ENCODE results near the gene FMO1. TPM values are rescaled to one million over a fixed set of nuclear protein-coding genes. Genes with fewer than 3 reads are reported as not detected.
A peak's percentile ranks its signal among the peaks of the same experiment; 100 is the strongest.
"Not testable (repeated sequence)": the region's sequence is repeated elsewhere in the genome, so short reads cannot be mapped to it uniquely, and the experiment has no call there.

The FMO1 gene
- total RNA-seq, 1 donor from 2014 or later, result not detected

GRCh38 chr1:171221665-171222591 lies 26.4 kb upstream of the FMO1 start:
- Mint-ChIP-seq H3K27ac (no peak overlapping the region), H3K27me3 (no peaks in the 10 kb centered on the region), H3K4me3 (no peak overlapping the region), H3K36me3 (ENCODE audit: low read depth) (no peaks in the 10 kb centered on the region), H3K9me3 (no peaks in the 10 kb centered on the region), H3K4me1 (no peaks in the 10 kb centered on the region)
- intact Hi-C loops (cut with micrococcal nuclease), result no loop called here
- DNase-seq, result no peak

DNA sequence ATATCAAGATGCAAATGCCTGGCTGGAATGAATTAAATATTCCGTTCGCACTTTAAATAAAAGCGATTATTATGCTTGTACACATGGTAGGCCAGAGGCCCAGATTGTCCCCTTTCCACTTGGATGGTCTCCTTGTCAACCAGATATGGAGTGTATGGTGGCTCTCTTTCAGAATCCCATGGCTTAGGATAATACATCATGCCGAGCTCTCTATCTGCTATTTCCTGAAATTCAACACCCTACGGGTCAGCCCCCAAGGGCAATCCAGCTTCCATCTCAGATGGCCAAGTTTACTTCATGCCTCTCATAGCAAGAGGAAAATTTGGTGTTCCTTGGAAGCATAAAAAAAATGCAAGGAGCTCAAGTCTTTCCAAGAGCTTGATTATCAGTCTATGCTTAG lies 25.4 kb upstream of the FMO1 start:
- H3K4me1 Mint-ChIP-seq, result no peaks in the 10 kb centered on the region
- no peak for DNase-seq
- H3K9me3 Mint-ChIP-seq, result no peaks in the 10 kb centered on the region
- no peaks in the 10 kb centered on the region for H3K36me3 Mint-ChIP-seq (ENCODE audit: low read depth)
- intact Hi-C loops (cut with micrococcal nuclease), result no loop called here
- no peak overlapping the region for H3K4me3 Mint-ChIP-seq
- no peak overlapping the region for H3K27ac Mint-ChIP-seq
- no peaks in the 10 kb centered on the region for H3K27me3 Mint-ChIP-seq

- H3K36me3 Mint-ChIP-seq (ENCODE audit: low read depth); H3K9me3 Mint-ChIP-seq; DNase-seq; H3K27ac Mint-ChIP-seq; H3K4me1 Mint-ChIP-seq; H3K27me3 Mint-ChIP-seq; H3K4me3 Mint-ChIP-seq; intact Hi-C loops (cut with micrococcal nuclease): not testable (repeated sequence)
These were observed 24.0 kb upstream of the FMO1 start for GRCh38 chr1:171224257-171224656.

- H3K4me3 Mint-ChIP-seq, result no peak overlapping the region
- H3K27ac Mint-ChIP-seq, result no peak overlapping the region
- H3K9me3 Mint-ChIP-seq, result no peaks in the 10 kb centered on the region
- intact Hi-C loops (cut with micrococcal nuclease), result no loop called here
- peak; percentile 66 for DNase-seq
- peaks cover 5% of the 10 kb centered on the region for H3K27me3 Mint-ChIP-seq
- H3K4me1 Mint-ChIP-seq, result no peaks in the 10 kb centered on the region
- H3K36me3 Mint-ChIP-seq (ENCODE audit: low read depth), result no peaks in the 10 kb centered on the region
These were observed 21.4 kb upstream of the FMO1 start for GRCh38 chr1:171226747-171227370.

GRCh38 chr1:171231326-171231725 lies 17.0 kb upstream of the FMO1 start:
- H3K4me3 Mint-ChIP-seq, result no peak overlapping the region
- intact Hi-C loops (cut with micrococcal nuclease), result no loop called here
- H3K9me3 Mint-ChIP-seq, result no peaks in the 10 kb centered on the region
- no peaks in the 10 kb centered on the region for H3K4me1 Mint-ChIP-seq
- no peak overlapping the region for H3K27ac Mint-ChIP-seq
- H3K36me3 Mint-ChIP-seq (ENCODE audit: low read depth), result no peaks in the 10 kb centered on the region
- no peak for DNase-seq
- H3K27me3 Mint-ChIP-seq, result peaks cover 5% of the 10 kb centered on the region

DNA sequence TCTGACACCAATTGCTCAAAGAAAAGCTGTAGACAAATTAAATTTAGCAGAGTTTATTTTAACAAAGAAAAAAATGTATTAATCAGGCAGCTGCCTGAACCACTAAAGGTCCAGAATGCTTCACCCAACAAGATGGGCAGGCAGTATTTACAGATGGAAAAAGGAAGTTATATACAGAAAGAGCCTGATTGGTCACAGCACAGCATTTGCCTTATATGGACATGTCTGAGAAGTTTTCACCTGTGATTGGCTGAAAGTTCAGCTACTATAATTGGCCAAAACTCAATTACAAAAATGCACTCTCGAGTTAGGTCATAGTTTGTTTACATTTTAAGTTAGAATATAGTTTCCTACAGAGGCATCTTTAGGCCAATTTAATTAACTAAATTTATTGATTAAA lies 15.1 kb upstream of the FMO1 start:
- DNase-seq, result no peak
- no peak overlapping the region for H3K4me3 Mint-ChIP-seq
- intact Hi-C loops (cut with micrococcal nuclease), result no loop called here
- H3K27ac Mint-ChIP-seq, result no peak overlapping the region
- H3K27me3 Mint-ChIP-seq, result peaks cover 8% of the 10 kb centered on the region
- no peaks in the 10 kb centered on the region for H3K4me1 Mint-ChIP-seq
- no peaks in the 10 kb centered on the region for H3K9me3 Mint-ChIP-seq
- no peaks in the 10 kb centered on the region for H3K36me3 Mint-ChIP-seq (ENCODE audit: low read depth)

- H3K36me3 Mint-ChIP-seq (ENCODE audit: low read depth); H3K4me1 Mint-ChIP-seq; H3K27ac Mint-ChIP-seq; intact Hi-C loops (cut with micrococcal nuclease); H3K4me3 Mint-ChIP-seq; DNase-seq; H3K9me3 Mint-ChIP-seq: not testable (repeated sequence)
- peaks cover 23% of the 10 kb centered on the region for H3K27me3 Mint-ChIP-seq
These were observed 12.1 kb upstream of the FMO1 start for GRCh38 chr1:171236231-171236630.

- Mint-ChIP-seq H3K4me1 (no peaks in the 10 kb centered on the region), H3K36me3 (ENCODE audit: low read depth) (no peaks in the 10 kb centered on the region)
These were observed 4.4 kb upstream of the FMO1 start for GRCh38 chr1:171243878-171244277.

DNA sequence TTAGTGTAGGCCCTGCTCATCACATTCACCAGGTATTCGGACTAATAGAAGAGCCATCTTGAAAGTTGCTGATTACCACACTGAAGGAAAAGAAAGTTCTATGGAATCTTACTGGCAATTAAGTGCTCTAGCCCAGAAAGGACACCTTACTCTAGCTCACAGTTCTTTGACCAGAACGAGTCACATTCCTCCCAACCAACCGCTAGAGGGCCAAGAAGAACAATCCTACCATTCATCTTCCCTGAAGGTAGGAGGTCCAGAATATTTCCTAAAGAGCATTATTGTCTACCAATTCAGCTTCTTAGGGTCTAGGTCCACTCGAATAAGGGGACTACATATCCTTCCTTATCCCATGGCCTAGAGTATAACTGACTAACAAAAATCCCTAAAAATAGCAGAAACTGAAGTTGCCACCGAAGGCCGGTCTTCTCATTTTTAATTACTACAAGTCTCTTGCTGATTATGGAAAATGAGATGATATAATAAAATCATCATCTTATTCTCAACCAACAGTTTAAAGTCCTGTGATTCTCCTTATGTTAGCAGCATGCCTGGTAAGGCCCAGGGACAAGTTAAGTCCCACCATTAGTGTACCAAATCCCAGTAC lies 2.7 kb upstream of the FMO1 start:
- intact Hi-C loops (cut with micrococcal nuclease), result loop anchor here (1.0 kb wide), 1 partner anchor 69 kb away; the partner anchor contains the start of gene FMO4
- Mint-ChIP-seq H3K36me3 (ENCODE audit: low read depth) (no peaks in the 10 kb centered on the region), H3K9me3 (no peaks in the 10 kb centered on the region), H3K27ac (no peak overlapping the region), H3K4me1 (no peaks in the 10 kb centered on the region), H3K4me3 (no peak overlapping the region), H3K27me3 (peaks cover 39% of the 10 kb centered on the region)
- DNase-seq, result peak; percentile 67

More at GRCh38 chr1:171243878-171244277, 4.4 kb upstream of the FMO1 start:
- Mint-ChIP-seq H3K9me3 (peaks cover 5% of the 10 kb centered on the region), H3K27ac (no peak overlapping the region), H3K4me3 (no peak overlapping the region), H3K27me3 (peaks cover 35% of the 10 kb centered on the region)
- no peak for DNase-seq
- intact Hi-C loops (cut with micrococcal nuclease), result no loop called here

DNA sequence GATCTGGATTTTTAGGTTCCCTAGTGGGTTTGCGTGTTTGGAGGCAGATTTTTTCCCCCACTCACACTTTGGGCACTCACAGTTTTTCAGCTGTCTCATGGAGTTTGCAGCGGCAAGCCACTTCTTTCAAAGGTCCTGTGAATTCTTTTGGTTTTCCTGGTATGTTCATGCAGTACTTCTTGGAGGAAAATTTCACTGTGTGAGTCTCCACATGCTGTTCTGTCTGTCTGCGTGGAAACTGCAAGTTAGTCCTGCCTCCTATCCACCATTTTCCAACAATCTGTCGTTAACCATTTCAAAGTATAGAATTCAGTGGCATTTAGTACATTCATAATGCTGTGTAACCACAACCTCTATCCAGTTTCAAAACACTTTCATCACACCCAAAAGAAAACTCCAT lies 793 bp upstream of the FMO1 start:
- H3K27me3 Mint-ChIP-seq, result peaks cover 52% of the 10 kb centered on the region
- peaks cover 9% of the 10 kb centered on the region for H3K4me1 Mint-ChIP-seq
- no peaks in the 10 kb centered on the region for H3K36me3 Mint-ChIP-seq (ENCODE audit: low read depth)
- intact Hi-C loops (cut with micrococcal nuclease), result no loop called here
- H3K4me3 Mint-ChIP-seq, result no peak overlapping the region
- no peak for DNase-seq
- H3K9me3 Mint-ChIP-seq, result no peaks in the 10 kb centered on the region
- H3K27ac Mint-ChIP-seq, result no peak overlapping the region

DNA sequence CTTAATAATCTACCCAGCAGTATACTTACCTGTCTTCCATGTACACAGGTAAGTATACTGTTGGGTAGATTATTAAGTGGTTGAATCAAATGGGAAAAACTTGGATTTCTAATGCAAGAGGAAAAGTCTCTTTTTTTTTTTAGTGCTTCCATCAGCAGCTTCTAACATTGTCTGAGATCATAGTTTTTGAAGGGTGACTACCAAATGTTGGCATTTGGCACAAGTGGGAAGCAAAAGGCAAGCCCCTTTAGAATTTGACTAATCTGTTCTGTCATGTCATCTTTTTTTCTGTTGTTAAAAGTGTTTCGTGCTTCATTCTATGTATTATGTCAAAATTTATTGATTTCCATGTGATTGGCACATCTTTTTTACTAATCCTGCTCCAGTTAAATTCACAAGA lies 547 bp downstream of the FMO1 start:
- Mint-ChIP-seq H3K36me3 (ENCODE audit: low read depth) (no peaks in the 10 kb centered on the region), H3K27me3 (peaks cover 57% of the 10 kb centered on the region)
- intact Hi-C loops (cut with micrococcal nuclease), result no loop called here

DNA sequence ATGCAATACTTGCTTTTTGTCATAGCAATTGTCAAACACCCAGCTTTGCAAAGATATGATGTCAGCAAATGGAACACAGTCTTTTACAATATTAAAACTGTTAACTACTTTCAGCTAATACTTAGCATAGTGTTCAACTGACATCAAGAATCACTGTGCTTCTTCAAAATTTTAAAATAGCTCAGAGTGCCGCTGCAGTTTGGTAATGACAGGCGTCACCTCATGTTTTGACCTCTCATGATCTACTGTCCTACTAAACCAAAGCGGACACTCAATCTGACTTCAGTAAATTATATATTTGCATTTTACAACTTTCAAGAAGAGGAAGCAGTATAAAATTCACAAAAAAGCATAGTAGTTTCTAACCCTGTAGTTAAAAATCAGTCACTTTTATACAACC lies 2.0 kb downstream of the FMO1 start:
- Mint-ChIP-seq H3K36me3 (ENCODE audit: low read depth) (no peaks in the 10 kb centered on the region), H3K9me3 (no peaks in the 10 kb centered on the region), H3K4me3 (no peak overlapping the region), H3K27me3 (peaks cover 61% of the 10 kb centered on the region), H3K27ac (no peak overlapping the region), H3K4me1 (peaks cover 10% of the 10 kb centered on the region)
- intact Hi-C loops (cut with micrococcal nuclease), result no loop called here
- DNase-seq, result no peak

More for the DNA sequence above, 547 bp downstream of the FMO1 start:
- DNase-seq, result no peak
- peaks cover 10% of the 10 kb centered on the region for H3K4me1 Mint-ChIP-seq
- H3K4me3 Mint-ChIP-seq, result no peak overlapping the region
- H3K27ac Mint-ChIP-seq, result no peak overlapping the region
- no peaks in the 10 kb centered on the region for H3K9me3 Mint-ChIP-seq

DNA sequence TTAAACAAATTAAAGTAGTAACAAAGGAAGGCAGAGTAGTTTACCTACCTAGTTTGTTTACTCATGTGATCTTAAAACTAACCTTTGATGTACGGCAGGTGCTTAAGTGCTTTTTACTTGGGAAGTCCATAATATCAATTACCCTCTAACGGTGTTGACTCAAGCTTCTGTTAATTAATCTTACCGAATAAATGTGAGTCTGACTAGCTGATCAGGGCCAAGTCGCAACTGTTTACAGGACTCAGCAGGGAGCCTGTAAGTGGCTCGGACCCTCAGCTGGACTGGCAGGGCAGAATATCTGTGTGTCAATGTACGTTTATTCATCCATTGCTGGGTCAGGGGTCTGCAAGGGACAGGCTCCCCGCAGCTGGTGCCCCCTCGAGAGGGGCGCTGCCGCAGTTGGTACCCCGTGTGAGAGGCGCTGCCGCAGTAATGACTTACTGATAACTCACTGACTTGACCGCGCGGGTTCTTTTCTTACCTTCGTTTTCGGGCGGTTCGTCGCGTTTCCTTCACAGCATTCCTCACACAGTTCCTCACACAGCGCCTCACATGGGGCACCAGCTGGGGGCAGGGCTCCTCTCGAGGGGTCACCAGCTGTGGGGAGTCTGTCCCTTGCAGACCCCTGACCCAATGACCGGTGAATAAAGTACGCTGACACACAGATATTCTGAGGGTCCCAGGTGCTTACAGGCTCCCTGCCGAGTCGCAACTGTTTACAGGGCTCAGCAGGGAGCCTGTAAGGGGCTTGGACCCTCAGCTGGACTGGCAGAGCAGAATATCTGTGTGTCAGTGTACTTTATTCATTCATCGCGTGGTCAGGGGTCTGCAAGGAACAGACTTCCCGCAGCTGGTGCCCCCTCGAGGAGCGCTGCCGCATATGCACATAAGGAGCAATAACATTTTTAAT lies 3.0 kb downstream of the FMO1 start:
- peaks cover 63% of the 10 kb centered on the region for H3K27me3 Mint-ChIP-seq
- DNase-seq, result peak; percentile 71
- peaks cover 10% of the 10 kb centered on the region for H3K4me1 Mint-ChIP-seq
- H3K36me3 Mint-ChIP-seq (ENCODE audit: low read depth), result no peaks in the 10 kb centered on the region
- H3K4me3 Mint-ChIP-seq, result peak overlapping the region; percentile 87
- no peaks in the 10 kb centered on the region for H3K9me3 Mint-ChIP-seq
- intact Hi-C loops (cut with micrococcal nuclease), result no loop called here
- H3K27ac Mint-ChIP-seq, result no peak overlapping the region
